ENCODE measurements around the gene TNFRSF8. TPM values are rescaled to one million over a fixed set of nuclear protein-coding genes. Genes with fewer than 3 reads are reported as not detected.

TNFRSF8 gene
- total RNA-seq, 2 experiments from 2014 or later: 31.1 to 33.2 TPM

DNA sequence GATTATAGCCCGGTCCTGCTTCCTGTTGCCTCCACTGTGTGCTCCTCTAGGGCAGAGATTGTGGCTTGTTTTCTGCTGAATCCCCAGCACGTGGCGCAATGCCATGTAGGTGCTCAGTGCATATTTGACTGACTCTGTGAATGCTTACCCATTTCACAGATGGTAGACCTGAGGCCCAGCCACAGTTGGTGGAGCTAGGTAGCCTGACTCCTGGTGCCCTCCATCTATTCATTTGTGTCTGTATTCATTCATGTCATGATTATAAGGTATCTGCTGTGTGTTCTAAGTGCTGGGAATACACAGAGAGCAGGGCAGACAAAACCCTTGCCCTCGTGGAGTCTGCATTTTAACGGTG, 126.2 kb downstream of the TNFRSF8 start:
- Mint-ChIP-seq H3K9me3 (no peaks in the 10 kb centered on the region), H3K27me3 (no peaks in the 10 kb centered on the region), H3K36me3 (peaks cover 43% of the 10 kb centered on the region), H3K27ac (peak overlapping the region; percentile 16), H3K4me3 (no peak overlapping the region), H3K4me1 (ENCODE audit: low read depth) (peaks cover 49% of the 10 kb centered on the region)
- intact Hi-C loops (cut with micrococcal nuclease): no loop called here
- CTCF ChIA-PET: interaction anchor here (0.6 to 13.5 kb wide), 2 partner anchors 65 to 215 kb away, joined by 3 to 168 read pairs; no protein-coding TSS in a partner anchor
- POLR2A ChIA-PET: no interaction called here
- DNase-seq: no peak

DNA sequence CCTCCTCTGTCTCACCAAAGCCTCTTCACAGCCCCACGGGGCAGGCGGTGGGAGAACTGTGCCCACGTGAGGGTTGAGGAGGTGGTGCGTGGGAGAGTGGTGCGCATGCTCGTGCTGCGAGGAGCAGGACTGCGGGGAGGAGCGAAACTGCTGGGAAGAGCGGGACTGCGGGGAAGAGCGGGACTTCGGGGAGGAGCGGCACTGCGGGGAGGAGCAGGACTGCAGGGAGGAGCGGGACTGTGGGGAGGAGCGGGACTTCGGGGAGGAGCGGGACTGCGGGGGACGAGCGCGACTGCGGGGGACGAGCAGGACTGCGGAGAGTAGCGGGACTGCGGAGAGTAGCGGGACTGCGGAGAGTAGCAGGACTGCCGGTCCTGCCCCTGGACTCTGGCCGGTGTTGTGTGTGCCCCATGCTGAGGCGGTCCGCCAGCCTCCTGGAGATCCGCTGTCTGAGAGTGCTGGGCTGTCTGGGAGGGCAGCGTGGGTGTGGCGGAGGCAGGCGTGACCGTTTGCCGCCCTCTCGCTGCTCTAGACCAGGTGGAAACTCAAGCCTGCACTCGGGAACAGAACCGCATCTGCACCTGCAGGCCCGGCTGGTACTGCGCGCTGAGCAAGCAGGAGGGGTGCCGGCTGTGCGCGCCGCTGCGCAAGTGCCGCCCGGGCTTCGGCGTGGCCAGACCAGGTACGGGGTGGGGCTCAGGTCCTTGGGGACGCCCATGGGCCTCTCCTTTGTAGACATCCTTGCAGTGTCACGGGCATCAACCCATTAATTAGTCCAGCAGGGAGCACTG, 128.3 kb downstream of the TNFRSF8 start:
- Mint-ChIP-seq H3K4me1 (ENCODE audit: low read depth) (peaks cover 38% of the 10 kb centered on the region), H3K36me3 (peaks cover 43% of the 10 kb centered on the region), H3K27ac (no peak overlapping the region), H3K4me3 (no peak overlapping the region), H3K27me3 (no peaks in the 10 kb centered on the region), H3K9me3 (no peaks in the 10 kb centered on the region)
- POLR2A ChIA-PET: no interaction called here
- DNase-seq: no peak
- intact Hi-C loops (cut with micrococcal nuclease): no loop called here
- CTCF ChIA-PET: interaction anchor here (1.5 to 1.7 kb wide), 2 partner anchors 11 to 66 kb away, joined by 4 to 18 read pairs; no protein-coding TSS in a partner anchor

Small RNA genes within 50 kb of the gene (microRNA-seq; reads per million reads assigned to microRNA genes)
- gene MIR4632 (ENCODE audit: borderline microRNAs expressed, borderline number of aligned reads, borderline replicate concordance) (1.6 reads per million), gene MIR6729 (ENCODE audit: borderline microRNAs expressed, borderline number of aligned reads, borderline replicate concordance) (1.6 reads per million), gene MIR7846 (ENCODE audit: borderline microRNAs expressed, borderline number of aligned reads, borderline replicate concordance) (2.0 reads per million)

Other genes starting within 250 kb of the TNFRSF8 start
- gene NPPA, start 215.5 kb upstream of the TNFRSF8 start, total RNA-seq: not detected
- not detected for gene NPPB, start 204.4 kb upstream of the TNFRSF8 start, total RNA-seq
- 10 to 100 TPM; 22.9 to 23.4 TPM for gene KIAA2013, start 136.9 kb upstream of the TNFRSF8 start, total RNA-seq
- gene PLOD1, start 128.6 kb upstream of the TNFRSF8 start, total RNA-seq: 10 to 100 TPM; 11.0 to 13.5 TPM
- gene MFN2, start 82.9 kb upstream of the TNFRSF8 start, total RNA-seq: 10 to 100 TPM; 52.0 to 58.1 TPM
- gene MIIP, start 43.8 kb upstream of the TNFRSF8 start, total RNA-seq: 10 to 100 TPM; 46.1 to 47.9 TPM
- gene TNFRSF1B, start 103.7 kb downstream of the TNFRSF8 start, total RNA-seq: 100 to 1,000 TPM; 201 to 211 TPM
- 10 to 100 TPM; 25.0 to 25.4 TPM for gene VPS13D, start 166.7 kb downstream of the TNFRSF8 start, total RNA-seq